ENCODE measurements around the gene PALD1.

Gene PALD1

GRCh38 chr10:70558871-70559810 lies 80.6 kb downstream of the PALD1 start:
- DNase-seq: no peak

DNA sequence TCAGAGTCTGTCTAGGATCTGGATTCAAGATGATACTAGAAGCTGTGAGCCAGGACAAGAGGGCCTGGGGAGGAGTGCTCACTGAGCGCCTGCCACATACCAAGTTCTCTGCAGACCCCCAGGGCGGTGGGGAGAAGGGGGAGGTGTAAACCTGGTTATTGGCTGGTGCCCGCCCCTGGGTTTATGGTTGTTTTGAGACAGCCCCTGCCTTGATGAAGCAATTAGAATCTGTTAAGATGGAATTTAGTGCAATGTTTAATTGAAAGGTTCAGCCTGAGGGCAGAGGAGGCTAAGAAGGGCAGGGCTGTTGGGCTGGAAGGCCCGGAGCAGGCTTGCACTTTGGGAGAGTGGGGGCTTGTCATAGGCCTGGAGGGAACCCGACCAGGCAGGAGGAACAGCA lies 81.3 kb downstream of the PALD1 start:
- no peak for DNase-seq

GRCh38 chr10:70560511-70560941 lies 82.0 kb downstream of the PALD1 start:
- no peak for DNase-seq

DNA sequence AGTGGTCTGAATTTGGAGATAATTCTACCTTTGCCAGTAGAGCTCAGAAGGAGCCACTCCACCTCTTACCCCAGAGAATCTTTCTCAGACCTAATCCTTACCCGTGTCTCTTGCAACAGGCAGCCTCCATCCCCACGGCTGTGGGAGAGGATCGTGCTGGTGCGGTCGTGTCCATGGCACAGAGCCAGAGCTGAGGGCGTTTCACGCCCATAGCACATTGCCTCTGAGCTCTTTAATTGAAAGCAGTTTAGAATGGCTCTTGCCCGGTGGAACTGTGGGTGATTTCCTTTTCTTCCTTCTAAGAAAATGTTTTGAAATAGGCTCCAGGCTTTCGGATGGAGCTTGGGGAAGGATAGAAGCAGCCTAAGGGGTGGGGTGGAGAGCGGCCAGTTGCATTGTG lies 82.5 kb downstream of the PALD1 start:
- DNase-seq: no peak

DNA sequence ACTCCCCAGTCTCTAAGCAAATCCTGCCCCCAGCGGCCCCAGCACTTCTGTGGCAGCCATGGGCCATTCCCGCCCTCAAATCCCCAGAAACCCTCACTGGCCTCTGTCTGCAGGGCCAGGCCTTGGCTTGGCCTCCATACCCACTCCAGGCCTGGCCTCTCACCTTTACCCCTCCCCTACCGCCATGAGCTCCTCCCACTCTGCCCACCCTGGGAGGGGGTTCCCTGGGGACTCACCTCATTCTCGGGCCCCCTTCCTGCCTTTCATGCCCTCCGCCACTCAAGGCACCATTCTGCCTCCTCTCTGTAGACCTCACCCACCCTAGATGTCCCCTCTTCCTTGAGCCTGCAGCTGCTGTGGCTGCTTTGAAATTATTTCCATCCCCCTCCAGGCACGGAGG lies 83.0 kb downstream of the PALD1 start:
- DNase-seq: no peak

DNA sequence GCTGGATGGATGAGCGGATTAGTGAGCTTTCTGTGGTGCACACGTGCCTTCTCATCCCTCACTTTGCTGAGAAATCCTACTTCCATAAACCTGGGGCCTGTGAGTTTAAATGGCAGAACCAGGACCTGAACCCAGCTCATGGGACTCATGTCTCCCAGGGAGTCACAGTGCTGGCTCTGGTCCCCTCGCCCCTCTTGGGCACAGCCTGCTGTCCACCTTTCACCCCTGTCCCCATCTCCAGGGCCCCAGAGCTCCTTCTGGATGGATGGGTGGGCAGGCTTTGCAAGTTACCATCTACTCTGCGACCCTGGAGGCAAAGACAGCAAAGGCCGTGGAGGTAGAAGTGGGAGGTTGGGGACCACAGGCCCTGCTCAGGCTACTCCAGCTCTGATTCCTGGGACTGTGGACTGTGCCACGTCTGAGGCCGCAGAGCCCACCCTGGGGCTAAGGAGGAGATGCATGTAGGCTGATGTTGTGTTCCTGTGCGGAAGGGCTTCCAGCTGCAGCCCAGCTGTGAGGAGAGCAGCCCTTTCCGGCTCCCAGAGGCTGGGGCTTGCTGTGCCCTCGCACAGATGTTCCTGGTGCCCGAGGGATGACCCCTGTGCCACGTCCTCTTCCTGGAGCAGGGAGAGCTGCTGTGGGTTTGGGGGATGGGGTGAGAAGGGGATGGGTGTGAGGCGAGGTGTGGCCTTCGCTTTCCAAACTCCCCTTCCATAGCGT lies 83.6 kb downstream of the PALD1 start:
- DNase-seq: no peak

- DNase-seq: no peak
These were observed 84.7 kb downstream of the PALD1 start for GRCh38 chr10:70563230-70563629.

GRCh38 chr10:70564113-70564725 lies 85.7 kb downstream of the PALD1 start:
- no peak for DNase-seq

DNA sequence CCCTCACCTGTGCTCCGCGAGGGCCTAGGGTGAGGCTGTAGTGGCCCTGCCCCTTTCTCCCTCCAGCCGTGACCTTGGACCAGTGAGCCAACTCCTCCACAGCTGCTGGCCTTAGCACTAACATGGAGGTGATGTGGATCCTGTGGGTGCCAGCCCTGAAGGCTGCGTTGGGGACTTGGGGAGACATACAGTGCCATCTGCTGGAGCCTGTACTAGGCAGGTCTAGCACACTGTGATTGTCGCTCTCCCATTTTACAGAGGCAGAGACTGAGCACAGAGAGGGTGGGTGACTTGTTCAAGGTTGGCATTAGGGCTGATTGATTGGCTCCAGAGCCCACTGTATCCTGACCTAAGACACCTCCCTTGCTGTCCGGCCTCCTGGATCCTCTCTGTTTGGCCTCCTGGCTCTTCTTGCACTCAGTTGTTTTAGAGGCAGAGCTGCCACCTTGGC lies 86.4 kb downstream of the PALD1 start:
- DNase-seq: no peak

DNA sequence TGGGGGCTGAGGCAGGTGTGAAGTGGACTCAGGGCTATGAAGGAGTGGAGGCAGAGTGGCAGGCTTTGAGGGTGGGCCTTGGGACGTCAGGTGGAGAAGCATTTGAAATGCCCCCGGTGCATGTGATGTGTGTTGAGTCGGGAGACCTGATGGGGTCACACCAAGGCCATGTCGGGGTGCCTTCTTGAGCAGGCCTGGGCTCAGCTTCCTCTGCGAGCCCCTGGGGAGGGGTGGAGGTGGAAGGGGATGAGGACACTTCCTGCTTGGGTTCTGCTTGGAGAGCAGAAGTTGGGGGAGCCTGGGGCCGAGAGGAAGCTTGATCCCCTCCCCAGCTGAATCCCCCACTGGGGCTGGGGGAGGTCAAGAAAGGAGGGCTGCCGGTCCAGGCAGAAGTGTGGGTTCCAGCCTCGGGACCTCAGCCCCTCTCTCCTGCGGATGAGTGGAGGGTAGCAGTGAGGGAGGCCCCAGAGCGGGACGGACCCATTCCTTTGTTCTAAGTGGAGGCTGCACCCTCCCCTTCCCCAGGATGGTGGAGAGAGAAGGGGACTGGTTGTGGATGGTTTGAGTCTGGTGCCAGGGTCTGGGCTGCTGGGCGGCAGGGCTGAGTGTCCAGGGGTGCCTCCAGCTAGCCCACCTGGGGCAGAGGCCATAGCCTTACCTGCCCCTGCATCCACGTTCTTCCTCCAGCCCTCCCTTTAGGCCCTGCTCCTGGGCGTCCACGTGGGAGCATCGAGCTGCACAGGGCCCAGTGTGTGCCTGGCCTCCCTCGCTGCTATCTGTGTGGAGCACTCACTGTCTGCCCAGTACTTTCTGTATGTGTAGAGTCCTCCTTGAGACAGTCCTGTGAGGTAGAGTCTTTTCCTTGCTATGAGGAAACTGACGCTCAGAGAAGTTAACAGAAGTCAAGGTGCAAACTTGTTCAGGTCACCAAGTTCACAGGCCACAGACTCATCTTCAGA lies 87.3 kb downstream of the PALD1 start:
- no peak for DNase-seq

GRCh38 chr10:70566515-70567290 lies 88.1 kb downstream of the PALD1 start:
- no peak for DNase-seq

DNA sequence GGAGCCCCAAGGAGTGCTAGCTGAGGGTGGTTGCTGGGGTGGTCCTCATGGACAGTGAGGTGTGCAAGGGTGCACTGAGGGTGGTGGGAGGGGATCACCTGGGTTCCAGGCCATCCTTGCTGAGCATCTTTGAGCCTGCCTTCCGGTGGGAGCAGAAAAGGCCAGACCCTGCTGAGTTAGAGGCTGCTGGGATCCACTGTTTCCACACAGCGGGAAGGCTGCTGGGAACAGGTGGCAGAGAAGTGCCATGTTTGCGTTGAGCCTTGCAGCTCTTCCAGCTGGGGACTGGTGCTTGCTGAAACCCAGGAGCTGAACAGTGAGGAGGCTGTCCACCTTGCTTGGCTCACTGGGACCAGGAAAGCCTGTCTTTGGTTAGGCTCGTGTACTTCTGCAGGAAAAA lies 89.0 kb downstream of the PALD1 start:
- DNase-seq: no peak

DNA sequence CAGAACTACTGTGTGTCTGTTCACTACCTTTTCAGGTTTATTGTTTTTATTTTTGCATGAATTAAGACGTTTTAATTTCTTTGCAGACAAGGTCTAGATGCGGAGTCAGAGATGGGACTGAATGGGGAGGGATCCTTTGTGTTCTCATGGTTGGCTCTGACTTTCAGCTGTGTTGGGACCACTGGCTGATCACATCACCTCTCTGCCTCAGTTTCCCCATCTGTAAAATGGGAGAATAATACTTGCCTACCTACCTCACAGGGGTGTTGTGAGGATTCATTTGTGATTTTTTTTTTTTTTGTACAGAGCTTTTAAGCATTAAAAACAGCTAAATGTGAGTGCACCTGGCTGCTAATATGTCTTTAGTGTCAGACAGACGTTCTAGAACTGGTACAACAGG lies 89.5 kb downstream of the PALD1 start:
- DNase-seq: no peak

DNA sequence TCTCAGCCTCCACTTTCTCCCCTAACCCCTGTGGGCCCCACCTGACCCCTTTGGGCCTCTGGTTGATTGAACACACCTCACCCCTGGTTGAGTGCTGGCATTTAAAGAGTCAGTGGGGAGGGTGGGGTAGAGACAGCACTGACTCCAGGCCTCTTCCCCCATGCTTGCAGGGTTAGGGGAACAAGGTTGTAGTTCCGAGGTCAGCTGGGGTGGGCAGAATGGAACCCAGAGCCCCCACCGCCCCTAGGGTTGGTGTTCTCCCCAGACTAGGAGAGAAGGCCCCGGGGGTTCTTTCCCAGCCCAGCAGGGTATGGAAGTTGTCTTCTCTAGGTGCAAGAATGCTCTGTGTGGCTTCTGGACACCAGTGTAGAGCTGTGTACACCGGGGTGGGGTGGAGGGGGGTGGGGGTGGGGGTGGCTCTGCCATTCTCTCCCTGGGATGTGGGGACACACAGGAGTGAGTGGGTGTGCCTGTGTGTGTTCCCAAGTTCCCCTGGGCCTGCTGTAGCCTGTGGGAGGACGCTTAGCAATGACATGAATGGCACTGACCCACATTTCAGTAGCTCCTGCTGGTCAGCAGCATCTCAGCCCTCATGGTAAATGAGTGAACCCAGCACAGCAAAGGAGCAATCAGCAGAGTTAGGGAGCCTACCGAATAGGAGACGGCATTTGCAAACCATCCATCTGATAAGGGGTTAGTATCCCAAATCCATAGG lies 90.4 kb downstream of the PALD1 start:
- DNase-seq: no peak

GRCh38 chr10:70571236-70571635 lies 92.7 kb downstream of the PALD1 start:
- no peak for DNase-seq

DNA sequence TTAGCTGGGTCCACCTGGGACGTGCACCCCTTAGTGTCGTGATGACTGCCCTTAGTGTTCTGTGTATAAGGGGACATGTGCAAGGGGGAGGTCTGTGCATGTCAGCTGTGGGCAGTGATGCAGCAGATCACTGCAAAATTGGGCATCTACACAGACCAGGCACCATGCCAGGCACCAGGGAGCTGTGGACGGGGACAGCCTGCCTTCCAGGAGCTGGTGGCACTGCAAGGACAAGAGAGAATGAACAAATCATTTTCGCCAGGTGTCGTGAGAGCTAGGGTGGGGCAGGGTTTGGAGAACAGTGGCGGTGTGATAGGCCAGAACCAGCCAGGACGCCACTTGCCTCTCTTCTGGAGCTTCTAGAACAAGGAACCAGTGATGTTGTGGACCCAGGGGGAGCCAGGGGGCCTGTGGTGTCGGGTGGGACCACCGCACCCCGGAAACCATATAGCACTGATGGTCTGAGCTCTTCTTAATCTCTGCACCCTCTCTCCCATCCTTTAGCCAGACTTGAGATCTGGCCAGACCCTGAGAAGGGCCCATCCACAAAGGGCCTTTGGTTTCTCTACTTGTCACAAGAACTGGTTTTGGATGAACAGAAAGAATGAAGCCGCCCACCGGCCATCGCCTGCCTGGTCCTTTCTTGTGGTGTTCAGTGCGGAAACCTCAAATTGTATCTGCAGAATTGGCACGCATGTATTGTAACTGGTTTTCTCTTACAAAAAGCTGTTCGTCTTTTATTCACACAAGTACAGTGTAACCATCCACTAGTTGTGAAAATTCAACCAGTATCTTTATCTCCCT lies 93.3 kb downstream of the PALD1 start:
- DNase-seq: no peak

DNA sequence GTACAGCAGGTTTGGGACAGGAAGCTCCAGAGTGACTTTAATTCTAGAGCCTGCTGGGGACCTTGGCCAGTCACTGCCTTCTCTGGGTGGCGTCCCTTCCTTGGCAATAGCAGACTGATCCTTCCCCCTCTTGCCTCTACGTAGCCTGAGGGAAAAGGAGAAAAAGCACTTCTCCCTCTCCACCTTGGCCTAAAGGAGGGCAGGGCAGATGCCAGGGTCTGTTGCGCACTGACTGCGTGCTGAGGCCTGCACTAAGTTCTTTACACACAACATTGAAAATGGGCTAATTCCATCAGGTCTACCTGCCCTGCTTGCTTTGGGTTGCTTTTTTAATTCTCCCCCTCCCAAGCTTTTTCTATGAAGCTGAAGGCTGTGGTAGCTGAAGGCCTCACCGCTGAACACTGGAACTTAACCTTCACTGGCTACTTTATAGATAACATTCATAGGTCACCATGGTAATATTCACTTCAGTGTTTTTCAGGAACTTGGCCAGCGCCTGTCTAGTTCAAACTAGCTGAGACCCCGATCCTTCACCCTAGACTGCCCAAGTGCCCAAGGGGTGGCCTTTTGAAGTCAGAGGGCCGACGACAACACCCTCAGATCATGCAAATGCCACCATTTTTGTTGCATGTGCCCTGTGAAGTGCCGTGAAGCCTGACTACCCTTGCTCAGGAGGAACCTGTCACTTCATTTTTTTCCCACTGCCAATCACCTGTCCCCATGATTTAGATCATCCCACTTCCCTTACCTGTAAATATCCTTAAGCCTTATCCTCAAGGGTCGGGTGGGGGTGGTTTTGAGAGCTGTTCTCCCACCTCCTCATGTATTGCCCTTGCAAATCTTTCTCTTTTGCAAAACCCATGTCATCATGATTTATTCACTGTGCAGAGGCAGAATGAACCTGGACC lies 95.3 kb downstream of the PALD1 start:
- no peak for DNase-seq

DNA sequence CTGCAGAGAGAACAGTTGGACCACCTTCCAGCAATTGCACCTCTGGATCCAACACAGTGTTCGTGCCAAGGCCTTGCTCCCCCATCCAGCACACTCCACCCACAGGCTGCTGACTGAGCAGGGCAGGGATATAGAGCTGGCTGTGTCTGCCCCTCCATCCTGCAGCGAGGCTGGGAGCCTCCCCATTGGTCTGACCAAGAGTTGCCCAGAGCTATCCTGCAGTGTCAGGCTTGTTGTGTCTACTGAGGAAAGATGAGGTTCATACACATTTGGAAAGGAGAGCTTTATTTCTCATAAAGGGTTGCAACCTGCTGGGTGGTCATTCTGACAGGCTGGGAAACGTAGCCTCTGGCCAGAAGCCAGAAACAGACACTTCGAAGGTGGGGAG lies 96.9 kb downstream of the PALD1 start:
- DNase-seq: no peak

Measured in NCI-H2171 (cell line).